Activated naive CD4-positive, alpha-beta T cell (primary cell): ENCODE data around the gene SNAP25.

Experiments
- DNase-seq, 4 experiments: peaks; one replicate each; lab custom pipeline; 2025; lab: John Stamatoyannopoulos, UW

The SNAP25 gene

GRCh38 chr20:10332656-10333415, 114.2 kb downstream of the SNAP25 start:
- DNase-seq = no peak

GRCh38 chr20:10336959-10337729, 118.5 kb downstream of the SNAP25 start:
- DNase-seq = no peak

GRCh38 chr20:10338426-10339180, 120.0 kb downstream of the SNAP25 start:
- DNase-seq = no peak

- DNase-seq = no peak
Observed at GRCh38 chr20:10339609-10340008, 121.0 kb downstream of the SNAP25 start.

GRCh38 chr20:10342152-10342551, 123.5 kb downstream of the SNAP25 start:
- no peak for DNase-seq

- DNase-seq = no peak
Observed at GRCh38 chr20:10344953-10345352, 126.3 kb downstream of the SNAP25 start.

- no peak for DNase-seq
Observed at GRCh38 chr20:10347086-10347880, 128.7 kb downstream of the SNAP25 start.

- no peak for DNase-seq
Observed at GRCh38 chr20:10349118-10349517, 130.5 kb downstream of the SNAP25 start.

- DNase-seq = no peak
Observed at GRCh38 chr20:10350188-10350842, 131.7 kb downstream of the SNAP25 start.

GRCh38 chr20:10352934-10353824, 134.5 kb downstream of the SNAP25 start:
- no peak for DNase-seq

GRCh38 chr20:10356628-10357027, 138.0 kb downstream of the SNAP25 start:
- no peak for DNase-seq
